ENCODE results near the gene TNFAIP3. TPM values are rescaled to one million over a fixed set of nuclear protein-coding genes. Genes with fewer than 3 reads are reported as not detected.

Gene TNFAIP3
- total and polyA plus RNA-seq, 2 of the 8 experiments (the other 6 are each of a cell fraction or from before 2014, with no cell fraction given), result 1.6 to 2.0 TPM

DNA sequence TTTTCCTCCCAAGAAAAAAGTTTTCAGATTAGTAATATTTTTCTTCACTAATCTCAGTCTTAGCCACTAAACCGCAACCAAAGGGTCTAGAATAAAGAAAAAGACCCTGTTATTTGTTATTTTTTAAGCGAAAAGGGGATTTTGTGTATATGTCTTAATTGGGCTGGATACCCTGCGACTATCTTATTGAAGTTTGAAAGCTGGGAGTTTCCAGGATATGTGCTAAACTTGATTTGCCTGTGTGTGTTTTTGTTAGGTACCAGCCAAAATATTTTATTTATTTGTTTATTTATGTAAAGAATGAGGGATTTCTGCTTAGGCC lies 52.4 kb downstream of the TNFAIP3 start (continued):
- TF ChIP-seq, protein P1, sequence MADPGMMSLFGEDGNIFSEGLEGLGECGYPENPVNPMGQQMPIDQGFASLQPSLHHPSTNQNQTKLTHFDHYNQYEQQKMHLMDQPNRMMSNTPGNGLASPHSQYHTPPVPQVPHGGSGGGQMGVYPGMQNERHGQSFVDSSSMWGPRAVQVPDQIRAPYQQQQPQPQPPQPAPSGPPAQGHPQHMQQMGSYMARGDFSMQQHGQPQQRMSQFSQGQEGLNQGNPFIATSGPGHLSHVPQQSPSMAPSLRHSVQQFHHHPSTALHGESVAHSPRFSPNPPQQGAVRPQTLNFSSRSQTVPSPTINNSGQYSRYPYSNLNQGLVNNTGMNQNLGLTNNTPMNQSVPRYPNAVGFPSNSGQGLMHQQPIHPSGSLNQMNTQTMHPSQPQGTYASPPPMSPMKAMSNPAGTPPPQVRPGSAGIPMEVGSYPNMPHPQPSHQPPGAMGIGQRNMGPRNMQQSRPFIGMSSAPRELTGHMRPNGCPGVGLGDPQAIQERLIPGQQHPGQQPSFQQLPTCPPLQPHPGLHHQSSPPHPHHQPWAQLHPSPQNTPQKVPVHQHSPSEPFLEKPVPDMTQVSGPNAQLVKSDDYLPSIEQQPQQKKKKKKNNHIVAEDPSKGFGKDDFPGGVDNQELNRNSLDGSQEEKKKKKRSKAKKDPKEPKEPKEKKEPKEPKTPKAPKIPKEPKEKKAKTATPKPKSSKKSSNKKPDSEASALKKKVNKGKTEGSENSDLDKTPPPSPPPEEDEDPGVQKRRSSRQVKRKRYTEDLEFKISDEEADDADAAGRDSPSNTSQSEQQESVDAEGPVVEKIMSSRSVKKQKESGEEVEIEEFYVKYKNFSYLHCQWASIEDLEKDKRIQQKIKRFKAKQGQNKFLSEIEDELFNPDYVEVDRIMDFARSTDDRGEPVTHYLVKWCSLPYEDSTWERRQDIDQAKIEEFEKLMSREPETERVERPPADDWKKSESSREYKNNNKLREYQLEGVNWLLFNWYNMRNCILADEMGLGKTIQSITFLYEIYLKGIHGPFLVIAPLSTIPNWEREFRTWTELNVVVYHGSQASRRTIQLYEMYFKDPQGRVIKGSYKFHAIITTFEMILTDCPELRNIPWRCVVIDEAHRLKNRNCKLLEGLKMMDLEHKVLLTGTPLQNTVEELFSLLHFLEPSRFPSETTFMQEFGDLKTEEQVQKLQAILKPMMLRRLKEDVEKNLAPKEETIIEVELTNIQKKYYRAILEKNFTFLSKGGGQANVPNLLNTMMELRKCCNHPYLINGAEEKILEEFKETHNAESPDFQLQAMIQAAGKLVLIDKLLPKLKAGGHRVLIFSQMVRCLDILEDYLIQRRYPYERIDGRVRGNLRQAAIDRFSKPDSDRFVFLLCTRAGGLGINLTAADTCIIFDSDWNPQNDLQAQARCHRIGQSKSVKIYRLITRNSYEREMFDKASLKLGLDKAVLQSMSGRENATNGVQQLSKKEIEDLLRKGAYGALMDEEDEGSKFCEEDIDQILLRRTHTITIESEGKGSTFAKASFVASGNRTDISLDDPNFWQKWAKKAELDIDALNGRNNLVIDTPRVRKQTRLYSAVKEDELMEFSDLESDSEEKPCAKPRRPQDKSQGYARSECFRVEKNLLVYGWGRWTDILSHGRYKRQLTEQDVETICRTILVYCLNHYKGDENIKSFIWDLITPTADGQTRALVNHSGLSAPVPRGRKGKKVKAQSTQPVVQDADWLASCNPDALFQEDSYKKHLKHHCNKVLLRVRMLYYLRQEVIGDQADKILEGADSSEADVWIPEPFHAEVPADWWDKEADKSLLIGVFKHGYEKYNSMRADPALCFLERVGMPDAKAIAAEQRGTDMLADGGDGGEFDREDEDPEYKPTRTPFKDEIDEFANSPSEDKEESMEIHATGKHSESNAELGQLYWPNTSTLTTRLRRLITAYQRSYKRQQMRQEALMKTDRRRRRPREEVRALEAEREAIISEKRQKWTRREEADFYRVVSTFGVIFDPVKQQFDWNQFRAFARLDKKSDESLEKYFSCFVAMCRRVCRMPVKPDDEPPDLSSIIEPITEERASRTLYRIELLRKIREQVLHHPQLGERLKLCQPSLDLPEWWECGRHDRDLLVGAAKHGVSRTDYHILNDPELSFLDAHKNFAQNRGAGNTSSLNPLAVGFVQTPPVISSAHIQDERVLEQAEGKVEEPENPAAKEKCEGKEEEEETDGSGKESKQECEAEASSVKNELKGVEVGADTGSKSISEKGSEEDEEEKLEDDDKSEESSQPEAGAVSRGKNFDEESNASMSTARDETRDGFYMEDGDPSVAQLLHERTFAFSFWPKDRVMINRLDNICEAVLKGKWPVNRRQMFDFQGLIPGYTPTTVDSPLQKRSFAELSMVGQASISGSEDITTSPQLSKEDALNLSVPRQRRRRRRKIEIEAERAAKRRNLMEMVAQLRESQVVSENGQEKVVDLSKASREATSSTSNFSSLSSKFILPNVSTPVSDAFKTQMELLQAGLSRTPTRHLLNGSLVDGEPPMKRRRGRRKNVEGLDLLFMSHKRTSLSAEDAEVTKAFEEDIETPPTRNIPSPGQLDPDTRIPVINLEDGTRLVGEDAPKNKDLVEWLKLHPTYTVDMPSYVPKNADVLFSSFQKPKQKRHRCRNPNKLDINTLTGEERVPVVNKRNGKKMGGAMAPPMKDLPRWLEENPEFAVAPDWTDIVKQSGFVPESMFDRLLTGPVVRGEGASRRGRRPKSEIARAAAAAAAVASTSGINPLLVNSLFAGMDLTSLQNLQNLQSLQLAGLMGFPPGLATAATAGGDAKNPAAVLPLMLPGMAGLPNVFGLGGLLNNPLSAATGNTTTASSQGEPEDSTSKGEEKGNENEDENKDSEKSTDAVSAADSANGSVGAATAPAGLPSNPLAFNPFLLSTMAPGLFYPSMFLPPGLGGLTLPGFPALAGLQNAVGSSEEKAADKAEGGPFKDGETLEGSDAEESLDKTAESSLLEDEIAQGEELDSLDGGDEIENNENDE (IDR thresholded peaks at IDR 0.05; ENCODE audit: insufficient replicate concordance, low read length), result no peak
- TF ChIP-seq, protein P2, sequence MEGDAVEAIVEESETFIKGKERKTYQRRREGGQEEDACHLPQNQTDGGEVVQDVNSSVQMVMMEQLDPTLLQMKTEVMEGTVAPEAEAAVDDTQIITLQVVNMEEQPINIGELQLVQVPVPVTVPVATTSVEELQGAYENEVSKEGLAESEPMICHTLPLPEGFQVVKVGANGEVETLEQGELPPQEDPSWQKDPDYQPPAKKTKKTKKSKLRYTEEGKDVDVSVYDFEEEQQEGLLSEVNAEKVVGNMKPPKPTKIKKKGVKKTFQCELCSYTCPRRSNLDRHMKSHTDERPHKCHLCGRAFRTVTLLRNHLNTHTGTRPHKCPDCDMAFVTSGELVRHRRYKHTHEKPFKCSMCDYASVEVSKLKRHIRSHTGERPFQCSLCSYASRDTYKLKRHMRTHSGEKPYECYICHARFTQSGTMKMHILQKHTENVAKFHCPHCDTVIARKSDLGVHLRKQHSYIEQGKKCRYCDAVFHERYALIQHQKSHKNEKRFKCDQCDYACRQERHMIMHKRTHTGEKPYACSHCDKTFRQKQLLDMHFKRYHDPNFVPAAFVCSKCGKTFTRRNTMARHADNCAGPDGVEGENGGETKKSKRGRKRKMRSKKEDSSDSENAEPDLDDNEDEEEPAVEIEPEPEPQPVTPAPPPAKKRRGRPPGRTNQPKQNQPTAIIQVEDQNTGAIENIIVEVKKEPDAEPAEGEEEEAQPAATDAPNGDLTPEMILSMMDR (IDR thresholded peaks at IDR 0.05; ENCODE audit: control extremely low read depth in 1 of 3, insufficient read depth in 1 of 3, low read depth in 1 of 3, low read length in 3 of 3), result no peak
- TF ChIP-seq RXRA (IDR thresholded peaks at IDR 0.05; ENCODE audit: insufficient read depth, low read depth, low read length) (no peak), PHF8 (conservative IDR thresholded peaks at IDR 0.05; ENCODE audit: low read depth, low read length) (no peak), NANOG (IDR thresholded peaks at IDR 0.05; ENCODE audit: insufficient read depth, low read depth, low read length, poor library complexity, severe bottlenecking) (no peak), SIRT6 (IDR thresholded peaks at IDR 0.05; ENCODE audit: low read length) (no peak), KDM5A (IDR thresholded peaks at IDR 0.05; ENCODE audit: low read length) (no peak), SIN3A (conservative IDR thresholded peaks at IDR 0.05 in 1 of 2, IDR thresholded peaks at IDR 0.05 in 1 of 2; ENCODE audit: low read depth in 1 of 2, low read length in 2 of 2) (no peak), SUZ12 (IDR thresholded peaks at IDR 0.05; ENCODE audit: low read length) (no peak)
